ENCODE results near the gene CELA3B. TPM values are rescaled to one million over a fixed set of nuclear protein-coding genes. Genes with fewer than 3 reads are reported as not detected.
"Not testable (repeated sequence)": the region's sequence is repeated elsewhere in the genome, so short reads cannot be mapped to it uniquely, and the experiment has no call there.

Gene CELA3B
- total RNA-seq, 1 donor from 2014 or later = not detected

DNA sequence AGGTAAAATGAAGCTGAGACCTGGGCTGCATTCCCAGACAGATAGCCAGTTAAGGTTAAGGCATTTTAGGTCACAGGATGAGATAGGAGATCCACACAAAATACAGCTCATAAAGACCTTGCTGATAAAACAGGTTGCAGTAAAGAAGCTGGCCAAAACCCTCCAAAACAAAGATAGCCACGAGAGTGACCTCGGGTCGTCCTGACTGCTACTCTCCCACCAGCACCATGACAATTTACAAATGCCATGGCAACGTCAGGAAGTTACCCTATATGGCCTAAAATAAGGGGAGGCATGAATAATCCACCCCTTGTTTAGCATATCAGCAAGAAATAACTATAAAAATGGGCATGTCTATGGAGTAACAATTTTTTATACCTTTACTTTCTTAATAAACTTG, 6.3 kb upstream of the CELA3B start:
- intact Hi-C loops (cut with DNase I); DNase-seq (ENCODE audit: low spot score): not testable (repeated sequence)

- intact Hi-C loops (cut with DNase I); DNase-seq (ENCODE audit: low spot score): not testable (repeated sequence)
Measured at GRCh38 chr1:21972973-21973441, 3.8 kb upstream of the CELA3B start.

DNA sequence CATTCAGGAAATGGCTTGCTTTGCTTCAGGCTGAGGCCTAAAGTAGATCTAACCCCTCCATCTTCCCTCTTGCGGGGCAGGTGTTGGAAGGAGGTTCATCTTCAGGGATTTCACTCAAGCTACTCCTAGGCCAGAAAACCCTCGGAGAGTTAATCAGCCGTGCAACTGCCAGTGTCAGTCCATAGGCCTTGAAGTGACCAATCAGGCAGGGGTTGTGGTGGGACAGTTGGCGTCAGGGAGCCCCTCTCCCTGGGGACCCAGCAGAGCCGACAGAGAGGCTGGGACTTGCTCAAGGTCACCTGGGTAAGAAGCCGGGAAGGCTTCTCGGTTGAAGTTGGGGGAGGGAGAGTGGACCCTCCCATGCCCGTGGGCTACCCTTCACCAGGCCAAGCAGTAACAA, 2.9 kb upstream of the CELA3B start:
- DNase-seq (ENCODE audit: low spot score); intact Hi-C loops (cut with DNase I): not testable (repeated sequence)

DNA sequence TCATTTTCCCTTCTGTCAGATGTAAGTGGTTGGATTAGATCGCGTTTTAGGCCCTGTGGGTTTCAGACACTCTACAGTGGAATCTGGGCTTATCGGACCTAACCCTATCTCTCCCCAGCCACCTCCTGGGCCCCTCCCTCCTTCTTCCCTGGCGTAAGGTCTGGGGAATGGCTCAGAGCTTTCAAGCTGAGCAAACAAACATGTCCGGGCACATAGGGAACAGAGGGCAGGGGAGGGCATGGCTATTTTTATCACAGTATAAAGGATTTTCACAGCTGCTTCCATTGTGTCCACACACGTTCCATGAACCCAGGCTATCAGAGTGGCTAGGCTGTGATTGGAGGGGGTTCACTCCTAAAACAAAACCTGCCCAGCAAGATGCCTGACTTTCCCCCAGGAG, 2.1 kb upstream of the CELA3B start:
- intact Hi-C loops (cut with DNase I); DNase-seq (ENCODE audit: low spot score): not testable (repeated sequence)

- intact Hi-C loops (cut with DNase I); DNase-seq (ENCODE audit: low spot score): not testable (repeated sequence)
Measured at GRCh38 chr1:21975296-21975695, 1.5 kb upstream of the CELA3B start.

- intact Hi-C loops (cut with DNase I); DNase-seq (ENCODE audit: low spot score): not testable (repeated sequence)
Measured at GRCh38 chr1:21978209-21978608, 1.4 kb downstream of the CELA3B start.

DNA sequence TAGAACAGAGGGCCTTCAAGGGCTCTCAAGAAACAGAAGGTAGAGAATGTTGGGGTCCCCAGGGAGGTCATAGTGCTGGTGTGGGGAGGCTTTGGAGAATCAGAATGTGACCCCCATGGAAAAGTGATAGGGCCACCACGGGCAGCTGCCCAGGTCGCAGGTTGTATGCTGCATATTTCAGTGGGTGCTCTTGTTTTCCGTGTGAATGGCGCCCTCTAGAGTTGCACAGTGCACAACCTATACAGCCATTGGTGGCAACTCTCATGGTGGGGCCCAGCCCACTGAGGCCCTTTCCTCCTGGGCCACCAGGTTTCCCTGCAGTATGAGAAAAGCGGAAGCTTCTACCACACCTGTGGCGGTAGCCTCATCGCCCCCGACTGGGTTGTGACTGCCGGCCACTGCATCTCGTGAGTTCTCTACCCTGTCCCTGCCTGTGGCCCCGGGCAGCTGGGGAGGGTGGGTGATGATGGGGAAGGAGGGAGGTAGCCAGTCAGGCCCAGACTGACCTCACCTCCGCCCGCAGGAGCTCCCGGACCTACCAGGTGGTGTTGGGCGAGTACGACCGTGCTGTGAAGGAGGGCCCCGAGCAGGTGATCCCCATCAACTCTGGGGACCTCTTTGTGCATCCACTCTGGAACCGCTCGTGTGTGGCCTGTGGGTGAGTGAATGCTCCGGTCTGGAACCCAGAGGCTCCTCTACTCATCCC, 3.8 kb downstream of the CELA3B start:
- DNase-seq (ENCODE audit: low spot score); intact Hi-C loops (cut with DNase I): not testable (repeated sequence)

DNA sequence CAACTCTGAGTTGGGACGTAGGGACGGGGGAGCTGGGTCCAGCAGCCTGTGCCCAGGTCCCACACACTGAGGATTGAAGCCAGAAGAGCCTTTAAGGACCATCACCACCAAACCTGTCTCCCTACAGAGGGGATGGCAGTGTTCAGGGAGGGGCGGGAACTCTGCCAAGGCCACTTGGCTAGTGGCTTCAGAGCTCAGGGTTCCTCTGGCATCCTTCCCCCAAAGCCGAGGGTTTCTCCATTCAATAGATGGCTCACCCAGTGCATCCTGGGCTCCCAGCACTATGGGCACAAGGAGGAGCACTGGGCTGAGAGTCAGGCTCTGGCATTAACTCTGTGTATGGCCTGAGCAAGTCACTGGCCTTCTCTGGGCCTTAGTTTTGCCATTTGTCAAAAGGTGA, 4.4 kb downstream of the CELA3B start:
- intact Hi-C loops (cut with DNase I); DNase-seq (ENCODE audit: low spot score): not testable (repeated sequence)

GRCh38 chr1:21982122-21982521, 5.3 kb downstream of the CELA3B start:
- intact Hi-C loops (cut with DNase I); DNase-seq (ENCODE audit: low spot score): not testable (repeated sequence)

DNA sequence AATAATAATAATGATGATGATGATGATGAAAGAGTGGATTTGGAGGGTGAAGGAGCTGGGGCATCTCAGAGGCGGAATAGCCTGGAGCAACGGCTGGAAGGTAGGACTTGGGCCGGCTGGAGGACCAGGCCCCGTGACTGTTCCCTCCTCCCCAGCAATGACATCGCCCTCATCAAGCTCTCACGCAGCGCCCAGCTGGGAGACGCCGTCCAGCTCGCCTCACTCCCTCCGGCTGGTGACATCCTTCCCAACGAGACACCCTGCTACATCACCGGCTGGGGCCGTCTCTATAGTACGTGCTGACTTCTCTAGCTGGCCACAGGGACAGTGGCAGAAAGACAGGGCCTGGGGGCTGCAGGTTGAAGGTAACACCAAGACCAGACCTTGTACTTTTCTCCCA, 6.7 kb downstream of the CELA3B start:
- intact Hi-C loops (cut with DNase I); DNase-seq (ENCODE audit: low spot score): not testable (repeated sequence)

DNA sequence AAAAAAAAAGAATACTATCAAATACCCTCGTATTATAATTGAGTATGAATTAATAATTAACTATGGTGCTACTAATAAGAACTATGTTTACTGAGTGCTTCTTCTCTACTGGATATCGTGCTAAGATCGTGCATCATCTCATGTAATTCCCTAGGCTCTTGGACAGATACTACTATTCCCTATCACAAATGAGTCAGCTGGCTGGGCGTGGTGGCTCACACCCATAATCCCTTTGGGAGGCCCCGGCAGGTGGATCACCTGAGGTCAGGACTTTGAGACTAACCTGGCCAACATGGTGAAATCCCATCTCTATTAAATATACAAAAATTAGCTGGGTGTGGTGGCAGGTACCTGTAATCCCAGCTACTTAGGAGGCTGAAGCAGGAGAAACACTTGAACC, 9.1 kb downstream of the CELA3B start:
- intact Hi-C loops (cut with DNase I); DNase-seq (ENCODE audit: low spot score): not testable (repeated sequence)

DNA sequence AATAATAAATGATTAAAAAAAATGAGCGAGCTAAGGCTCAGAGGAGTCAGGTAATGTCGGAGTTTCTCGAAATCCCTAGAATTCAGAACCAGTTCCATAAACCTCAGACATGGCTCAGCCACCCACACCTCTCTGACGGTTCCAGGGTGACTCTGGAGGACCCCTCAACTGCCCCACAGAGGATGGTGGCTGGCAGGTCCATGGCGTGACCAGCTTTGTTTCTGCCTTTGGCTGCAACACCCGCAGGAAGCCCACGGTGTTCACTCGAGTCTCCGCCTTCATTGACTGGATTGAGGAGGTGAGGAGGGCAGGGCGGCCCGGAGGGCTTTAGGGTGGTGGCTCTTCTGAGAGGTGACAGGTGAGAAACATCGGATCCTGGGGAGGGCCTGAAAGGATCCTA, 9.6 kb downstream of the CELA3B start:
- DNase-seq (ENCODE audit: low spot score); intact Hi-C loops (cut with DNase I): not testable (repeated sequence)

DNA sequence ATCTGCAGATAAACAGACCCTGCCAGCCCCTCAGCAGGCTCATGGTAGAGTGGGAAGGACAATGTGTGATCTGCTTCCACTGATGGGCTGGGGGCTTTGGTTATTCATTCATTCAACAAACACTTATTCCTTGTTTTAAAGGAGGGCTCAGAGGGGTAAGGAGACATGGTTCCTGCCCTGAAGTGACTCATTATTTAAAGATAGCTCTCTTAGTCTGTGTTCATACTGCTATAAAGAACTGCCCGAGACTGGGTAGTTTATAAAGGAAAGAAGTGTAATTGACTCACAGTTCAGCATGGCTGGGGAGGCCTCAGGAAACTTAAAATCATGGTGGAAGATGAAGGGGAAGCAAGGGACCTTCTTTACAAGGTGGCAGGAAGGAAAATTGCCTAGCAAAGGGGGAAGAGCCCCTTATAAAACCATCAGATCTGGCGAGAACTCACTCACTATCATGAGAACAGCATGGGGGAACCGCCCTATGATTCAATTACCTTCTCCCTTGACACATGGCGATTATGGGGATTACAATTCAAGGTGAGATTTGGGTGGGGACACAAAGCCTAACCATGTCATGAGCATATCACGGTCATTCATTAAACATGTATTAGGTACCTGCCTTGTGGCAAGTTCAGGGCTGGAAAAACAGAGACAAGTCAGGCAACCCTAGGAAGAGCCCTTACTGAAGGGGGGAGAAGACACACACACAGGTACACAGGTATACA, 13.0 kb downstream of the CELA3B start:
- intact Hi-C loops (cut with DNase I); DNase-seq (ENCODE audit: low spot score): not testable (repeated sequence)

GRCh38 chr1:21992186-21992585, 15.4 kb downstream of the CELA3B start:
- intact Hi-C loops (cut with DNase I); DNase-seq (ENCODE audit: low spot score): not testable (repeated sequence)

DNA sequence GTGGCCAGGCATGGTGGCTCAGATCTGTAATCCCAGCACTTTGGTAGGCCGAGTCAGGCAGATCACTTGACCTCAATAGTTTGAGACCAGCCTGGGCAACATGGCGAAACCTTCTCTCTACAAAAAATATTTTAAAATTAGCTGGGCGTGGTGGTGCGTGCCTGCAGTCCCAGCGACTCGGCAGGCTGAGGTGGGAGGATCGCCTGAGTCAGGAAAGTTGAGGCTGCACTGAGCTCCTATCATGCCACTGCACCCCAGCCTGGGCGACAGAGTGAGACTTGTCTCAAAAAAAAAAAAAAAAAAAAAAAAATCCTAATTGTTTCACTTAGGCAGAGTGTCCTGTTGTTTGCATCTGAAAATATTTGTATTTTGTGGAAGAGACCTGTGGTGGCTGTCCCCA, 17.9 kb downstream of the CELA3B start:
- intact Hi-C loops (cut with DNase I); DNase-seq (ENCODE audit: low spot score): not testable (repeated sequence)

GRCh38 chr1:21996663-21996970, 19.8 kb downstream of the CELA3B start:
- intact Hi-C loops (cut with DNase I); DNase-seq (ENCODE audit: low spot score): not testable (repeated sequence)

GRCh38 chr1:21997891-21998623, 21.2 kb downstream of the CELA3B start:
- DNase-seq (ENCODE audit: low spot score); intact Hi-C loops (cut with DNase I): not testable (repeated sequence)

GRCh38 chr1:21998624-21999294, 21.9 kb downstream of the CELA3B start:
- DNase-seq (ENCODE audit: low spot score); intact Hi-C loops (cut with DNase I): not testable (repeated sequence)

GRCh38 chr1:21999645-22000044, 22.8 kb downstream of the CELA3B start:
- intact Hi-C loops (cut with DNase I); DNase-seq (ENCODE audit: low spot score): not testable (repeated sequence)

- DNase-seq (ENCODE audit: low spot score) = no peak
- intact Hi-C loops (cut with DNase I) = no loop called here
Measured at GRCh38 chr1:22001409-22001808, 24.6 kb downstream of the CELA3B start, which contains the start of gene CELA3A. Gene CELA3A (plus strand): TSS chr1:22001657. CDS start chr1:22001675, 18 bp downstream.
